Suppressor macrophage treated with lipopolysaccharide for 1 hour (primary cell): ENCODE results near the gene TARM1.
"Not testable (repeated sequence)": the region's sequence is repeated elsewhere in the genome, so short reads cannot be mapped to it uniquely, and the experiment has no call there.

ENCODE experiments used
- DNase-seq, 3 donors: peaks; one replicate each; pipeline ENCODE4 v3.0.0-alpha.2; 2020 to 2022

The TARM1 gene

DNA sequence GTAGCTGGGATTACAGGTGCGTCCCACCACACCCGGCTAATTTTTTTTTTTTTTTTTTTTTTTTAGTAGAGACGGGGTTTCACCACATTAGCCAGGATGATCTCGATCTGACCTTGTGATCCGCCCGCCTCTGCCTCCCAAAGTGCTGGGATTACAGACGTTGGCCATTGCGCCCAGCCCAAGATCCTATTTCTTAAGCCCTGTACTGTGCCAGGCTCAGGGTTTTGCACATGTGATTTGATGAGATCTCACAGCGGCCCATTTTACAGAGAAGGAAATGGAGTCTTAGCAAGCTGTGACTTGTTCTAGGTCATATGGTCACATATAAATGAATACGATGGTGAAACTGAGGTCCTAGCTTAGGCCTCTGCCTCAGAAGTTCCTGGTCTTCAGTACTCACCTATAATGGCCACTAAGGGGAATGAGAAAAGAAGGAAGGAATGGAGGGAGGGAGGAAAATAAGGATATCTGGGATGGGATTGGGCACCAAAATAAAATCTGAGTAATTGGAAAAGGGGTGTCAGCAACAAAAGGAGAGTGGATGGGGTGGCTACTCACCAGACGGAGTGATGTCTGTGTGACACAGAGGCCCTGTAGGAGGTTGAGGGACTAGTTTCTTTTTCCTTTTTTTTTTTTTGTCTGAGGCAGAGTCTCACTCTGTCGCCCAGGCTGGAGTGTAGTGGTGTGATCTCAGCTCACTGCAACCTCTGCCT lies 18.2 kb upstream of the TARM1 start:
- DNase-seq, result peak; percentile 75 to 86 (median 76)

- DNase-seq, result peak; percentile 42 to 69 (median 58)
Observed at GRCh38 chr19:54096617-54097106, 15.5 kb upstream of the TARM1 start.

DNA sequence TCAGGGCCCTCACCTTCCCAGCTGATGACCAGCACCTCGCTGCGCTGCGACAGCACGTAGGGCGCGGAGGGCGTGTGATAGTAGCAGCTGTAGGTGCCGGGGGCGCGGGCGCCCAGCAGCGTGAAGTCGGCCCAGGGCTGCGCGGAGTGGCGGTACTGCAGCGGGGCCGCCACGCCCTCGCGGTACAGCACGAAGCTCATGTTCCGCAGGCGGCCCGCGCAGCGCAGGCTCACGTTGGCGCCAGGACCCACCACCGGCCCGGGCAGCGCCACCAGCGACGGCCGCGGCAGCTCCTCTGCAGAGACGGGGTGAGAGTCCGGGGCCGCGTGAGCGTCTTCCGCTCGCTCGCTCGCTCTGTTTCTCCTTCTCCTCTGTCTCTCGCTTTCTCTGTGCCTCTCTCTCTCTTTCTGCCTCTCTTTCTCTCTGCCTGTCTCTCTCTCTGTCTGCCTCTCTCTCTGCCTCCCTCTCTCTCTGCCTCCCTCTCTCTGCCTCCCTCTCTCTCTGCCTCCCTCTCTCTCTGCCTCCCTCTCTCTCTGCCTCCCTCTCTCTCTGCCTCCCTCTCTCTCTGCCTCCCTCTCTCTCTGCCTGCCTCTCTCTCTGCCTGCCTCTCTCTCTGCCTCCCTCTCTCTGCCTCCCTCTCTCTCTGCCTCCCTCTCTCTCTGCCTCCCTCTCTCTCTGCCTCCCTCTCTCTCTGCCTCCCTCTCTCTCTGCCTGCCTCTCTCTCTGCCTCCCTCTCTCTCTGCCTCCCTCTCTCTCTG lies 14.9 kb upstream of the TARM1 start:
- DNase-seq, result peak; percentile 46 to 65 (median 47)

DNA sequence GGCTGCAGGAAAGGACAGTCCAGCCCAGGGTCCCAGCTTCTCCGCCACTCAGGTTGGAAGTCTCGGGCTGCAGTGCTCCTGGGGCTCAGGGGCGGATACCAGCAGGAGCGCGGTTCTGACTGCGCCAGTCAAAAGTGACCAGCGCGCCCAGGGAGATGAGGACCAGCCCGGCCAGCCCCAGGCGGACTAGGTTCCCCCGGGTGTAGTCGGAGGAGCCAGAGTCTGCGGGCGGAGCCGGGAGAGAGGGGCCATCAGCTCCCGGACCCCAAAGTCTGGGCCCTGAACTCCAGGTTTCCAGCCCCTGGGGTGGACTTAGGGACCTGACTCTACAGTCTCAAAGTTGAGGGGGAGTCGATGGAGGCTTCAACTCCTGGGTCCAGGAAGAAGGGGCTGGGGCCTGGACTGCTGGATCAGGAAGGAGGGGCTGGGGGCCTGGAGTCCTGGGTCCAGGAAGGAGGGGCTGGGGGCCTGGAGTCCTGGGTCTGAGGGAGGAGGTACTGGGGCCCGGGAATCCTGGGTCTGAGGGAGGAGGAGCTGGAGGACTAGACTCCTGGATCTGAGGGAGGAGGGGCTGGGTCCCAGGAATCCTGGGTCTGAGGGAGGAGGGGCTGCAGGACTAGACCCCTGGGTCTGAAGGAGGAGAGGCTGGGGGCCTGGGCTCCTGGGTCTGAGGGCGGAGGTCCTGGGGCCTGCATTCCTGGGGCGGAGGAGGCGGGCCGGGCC lies 14.1 kb upstream of the TARM1 start:
- no peak for DNase-seq

GRCh38 chr19:54094426-54095000 lies 13.3 kb upstream of the TARM1 start:
- DNase-seq, result no peak

DNA sequence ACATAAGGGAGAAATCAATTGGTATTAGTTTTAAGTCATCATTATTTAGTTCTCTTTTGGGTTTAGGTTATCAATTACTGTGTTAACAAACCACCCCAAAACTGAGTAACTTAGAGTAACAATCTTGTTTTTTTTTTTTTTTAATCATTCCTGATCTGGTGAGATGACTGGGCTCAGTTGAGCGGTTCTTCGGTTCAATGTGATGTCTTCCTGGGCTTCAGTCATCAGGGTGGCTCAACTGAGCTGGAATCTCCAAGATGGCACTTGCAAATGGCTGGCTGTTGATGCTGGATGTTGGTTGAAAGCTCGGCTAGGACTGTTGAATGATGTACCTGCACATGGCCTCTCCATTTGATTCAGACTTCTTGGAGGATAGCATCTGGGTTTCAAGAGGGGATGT lies 3.2 kb upstream of the TARM1 start:
- no peak for DNase-seq

DNA sequence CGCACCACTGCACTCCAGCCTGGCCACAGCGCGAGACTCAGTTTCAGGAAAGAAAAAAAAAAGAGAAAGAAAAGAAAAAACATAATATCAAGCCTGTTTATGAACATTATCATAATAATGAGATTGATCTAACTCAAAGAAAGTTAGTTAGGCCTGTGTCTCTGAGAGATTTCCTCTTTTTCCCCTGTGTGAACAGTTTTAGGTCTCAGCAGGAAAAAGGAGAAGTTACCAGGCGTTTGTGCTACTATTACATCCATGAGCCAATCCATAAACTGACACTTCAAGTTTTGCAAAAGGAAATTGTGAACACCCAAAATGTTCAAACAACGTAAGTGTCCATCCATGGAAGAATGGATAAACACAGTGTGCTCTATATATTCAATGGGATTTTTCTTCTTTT lies 3.8 kb downstream of the TARM1 start:
- peak; percentile 59 to 79 (median 79) for DNase-seq

- DNase-seq, result no peak
Observed at GRCh38 chr19:54074851-54075250, 6.3 kb downstream of the TARM1 start.

- DNase-seq, result no peak
Observed at GRCh38 chr19:54073829-54074228, 7.3 kb downstream of the TARM1 start.

DNA sequence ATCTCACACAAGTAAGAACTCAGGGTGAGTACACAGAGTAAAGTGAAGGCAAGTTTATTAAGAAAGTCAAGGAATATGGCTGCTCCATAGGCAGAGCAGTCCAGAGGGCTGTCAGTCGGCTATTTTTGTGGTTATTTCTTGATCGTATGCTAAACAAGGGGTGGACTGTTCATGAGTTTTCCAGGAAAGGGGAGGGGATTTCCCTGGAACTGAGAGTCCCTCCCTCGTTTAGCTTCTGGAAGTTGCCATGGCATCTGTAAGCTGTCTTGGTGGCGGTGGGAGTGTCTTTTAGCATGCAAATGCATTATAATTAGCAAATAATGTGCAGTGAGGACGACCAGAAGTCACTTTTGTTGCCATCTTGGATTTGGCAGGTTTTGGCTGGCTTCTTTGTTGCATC lies 11.7 kb downstream of the TARM1 start:
- DNase-seq, result no peak

DNA sequence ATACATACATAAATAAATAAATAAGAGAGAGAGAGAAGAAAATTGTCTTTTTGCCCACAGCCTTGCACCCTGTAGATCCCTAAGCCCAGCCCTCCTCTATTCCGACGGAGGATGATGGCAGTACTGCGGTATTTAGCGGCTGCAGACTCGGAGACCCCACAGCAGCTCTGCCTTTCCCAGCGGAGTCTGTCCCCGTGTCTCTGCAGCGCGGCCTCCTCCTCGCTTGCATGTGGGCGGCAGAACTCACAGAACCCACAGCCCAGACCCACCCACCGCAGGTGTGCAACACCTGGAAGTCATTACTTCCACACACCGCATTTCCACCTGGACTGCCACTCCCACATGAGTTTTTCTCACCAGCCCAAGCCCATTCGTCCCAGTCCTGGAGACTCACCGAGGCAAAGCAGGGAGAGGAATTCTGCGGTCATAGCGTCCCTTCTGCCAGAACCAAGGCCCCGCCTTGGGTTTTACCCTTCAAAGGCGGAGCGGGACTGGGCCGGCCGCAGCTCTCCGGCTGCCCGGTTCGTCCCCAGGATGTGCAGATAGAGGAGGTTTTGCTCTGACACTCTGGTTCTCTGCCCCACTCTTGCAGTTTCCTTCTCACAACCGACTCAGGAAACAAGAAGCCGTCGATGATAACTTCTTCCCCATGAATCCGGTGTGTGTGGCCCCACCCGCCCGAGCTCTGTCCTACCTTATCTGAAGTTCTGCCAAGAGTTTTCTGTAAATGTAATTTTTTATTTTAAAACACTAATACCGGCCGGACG lies 17.6 kb downstream of the TARM1 start, which contains the start of gene VSTM1:
TSS of gene VSTM1 (minus strand) at position 548 of the 767 bp plus-strand sequence. CDS start at position 428, 120 bp downstream.
- peak in 2 of 3 donors; percentile 6 to 22 for DNase-seq

- peak; percentile 36 to 51 (median 46) for DNase-seq
Observed at GRCh38 chr19:54062643-54063042, 18.5 kb downstream of the TARM1 start.

GRCh38 chr19:54047616-54048015 lies 33.5 kb downstream of the TARM1 start:
- peak; percentile 64 to 97 (median 96) for DNase-seq

DNA sequence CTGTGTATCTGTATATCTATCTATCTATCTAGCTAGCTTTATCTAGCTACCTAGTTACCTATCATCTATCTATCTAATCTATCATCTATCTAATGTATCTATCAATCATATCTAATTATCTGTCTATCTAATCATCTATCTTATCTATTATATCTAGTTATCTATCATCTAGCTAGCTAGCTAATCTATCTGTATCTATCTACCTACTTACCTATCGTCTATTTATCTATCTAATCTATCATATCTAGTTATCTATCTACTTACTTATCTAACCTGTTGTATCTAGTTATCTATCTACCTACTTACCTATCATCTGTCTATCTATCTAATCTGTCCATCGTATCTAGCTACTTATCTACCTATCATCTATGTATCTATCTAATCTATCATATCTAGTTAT lies 35.4 kb downstream of the TARM1 start:
- DNase-seq, result no peak

DNA sequence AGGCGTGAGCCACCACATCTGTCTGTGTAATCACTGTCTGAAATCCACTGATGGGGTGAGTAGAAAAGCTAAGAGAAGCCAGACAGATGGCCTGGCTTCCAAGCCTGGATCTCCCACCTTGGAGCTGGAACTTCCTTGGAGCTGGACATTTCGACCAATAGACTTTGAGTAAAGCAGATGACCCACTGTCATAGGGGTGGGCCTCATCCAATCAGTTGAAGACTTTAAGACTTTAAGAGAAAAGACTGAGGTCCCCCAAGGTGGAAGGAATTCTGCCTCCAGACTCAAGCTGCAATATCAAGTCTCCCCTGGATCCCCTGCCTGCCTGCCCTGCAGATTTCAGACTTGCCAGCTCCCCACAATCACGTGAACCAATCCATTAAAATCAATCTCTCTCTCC lies 38.2 kb downstream of the TARM1 start:
- DNase-seq, result no peak

DNA sequence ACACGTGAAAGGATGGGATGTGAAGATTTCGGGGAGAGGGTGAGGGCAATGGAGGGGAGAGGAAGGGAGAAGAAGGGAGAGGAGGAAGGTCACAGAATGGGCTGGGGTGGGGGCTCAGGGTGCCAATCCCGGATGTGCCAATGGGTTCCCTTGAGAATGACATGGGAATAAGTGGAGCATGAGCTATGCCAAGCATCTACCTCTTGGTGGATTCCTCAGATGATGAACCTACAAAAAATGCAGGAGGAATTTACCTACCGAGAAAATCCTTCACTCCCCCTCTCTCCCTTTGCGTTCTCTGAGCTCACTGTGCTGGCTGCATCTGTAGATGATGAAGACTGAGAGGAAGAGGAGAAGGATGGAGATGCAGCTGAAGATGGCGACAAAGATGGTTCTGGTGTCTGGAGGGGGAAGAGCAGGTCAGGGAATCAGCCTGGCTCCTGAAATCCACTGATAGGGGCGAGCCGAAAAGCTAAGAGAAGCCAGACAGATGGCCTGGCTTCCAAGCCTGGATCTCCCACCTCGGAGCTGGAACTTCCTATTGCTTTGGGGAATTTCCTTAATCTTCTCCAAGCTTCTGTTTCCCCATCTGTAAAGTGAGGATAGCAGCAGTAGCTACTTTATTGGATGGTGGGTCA lies 39.1 kb downstream of the TARM1 start:
- DNase-seq, result no peak

DNA sequence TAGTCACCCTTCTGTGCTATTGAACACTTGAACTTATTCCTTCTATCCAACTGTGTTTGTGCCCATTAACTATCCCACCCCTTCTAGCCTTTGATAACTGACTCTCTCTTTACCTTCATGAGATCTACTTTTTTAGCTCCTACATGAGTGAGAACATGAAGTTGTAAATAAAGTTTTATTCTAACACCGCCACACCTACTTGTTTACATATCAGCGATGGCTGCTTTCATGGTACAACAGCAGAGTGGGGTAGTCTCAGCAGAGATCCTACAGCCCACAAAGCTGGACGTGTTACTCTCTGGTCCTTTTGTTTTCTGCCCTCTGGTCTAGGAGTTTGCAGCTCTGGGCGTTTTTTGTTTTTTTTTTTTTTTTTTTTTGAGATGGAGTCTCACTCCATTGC lies 41.2 kb downstream of the TARM1 start:
- no peak for DNase-seq

- not testable (repeated sequence) for DNase-seq
Observed at GRCh38 chr19:54036542-54036941, 44.6 kb downstream of the TARM1 start.

DNA sequence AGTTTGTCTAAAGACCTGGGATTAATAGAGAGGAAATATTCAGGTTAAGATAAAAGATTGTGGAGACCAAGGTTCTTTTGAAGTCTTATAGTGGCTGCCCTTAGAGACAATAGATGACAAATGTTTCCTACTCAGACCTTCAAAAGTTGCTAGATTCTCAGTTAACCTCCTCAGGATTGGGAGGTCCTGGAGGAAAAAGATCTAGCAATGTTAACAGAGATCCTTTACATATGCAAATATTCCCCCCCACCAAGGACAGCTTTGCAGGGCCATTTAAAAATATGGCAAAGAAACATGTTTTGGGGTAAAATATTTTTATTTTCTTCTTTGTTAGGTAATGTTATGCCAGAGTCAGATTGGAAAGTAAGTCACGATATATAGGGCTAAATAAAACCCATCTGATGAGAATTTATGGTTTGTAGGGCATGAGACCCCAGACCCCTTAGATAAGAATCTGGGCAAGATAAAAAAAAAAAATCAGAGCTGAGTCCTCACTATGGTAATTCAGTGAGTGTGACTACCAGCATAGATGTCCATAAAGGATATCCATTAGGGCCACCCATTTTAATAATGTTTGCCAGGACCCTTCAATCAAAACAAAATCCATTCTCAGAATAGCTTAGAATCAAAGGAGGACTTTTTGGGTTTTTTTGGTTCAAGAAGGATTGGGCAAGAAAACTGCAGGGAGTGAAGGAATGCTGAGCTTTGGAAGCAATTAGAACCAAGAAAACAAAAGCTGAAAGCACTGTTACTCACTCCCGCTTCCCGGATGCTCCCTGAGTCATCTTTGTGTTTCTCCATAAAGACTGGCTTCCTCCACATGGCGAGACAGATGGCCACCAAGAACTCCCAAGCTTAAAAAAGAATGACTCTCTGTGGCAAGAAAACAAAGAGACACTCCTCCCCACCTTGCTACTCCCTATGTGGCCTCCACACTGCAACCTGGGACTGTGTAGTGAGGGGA lies 45.7 kb downstream of the TARM1 start:
- DNase-seq, result peak; percentile 43 to 76 (median 72)

GRCh38 chr19:54030895-54031586 lies 50.1 kb downstream of the TARM1 start:
- DNase-seq, result peak; percentile 32 to 37 (median 34)
